ACC112 (cell line): ENCODE data around the gene PTAFR.

ENCODE experiments used
- H2AFZ ChIP-seq: fragments of 200-600 bp; sonication (generic); one replicate; pipeline ENCODE4 v1.6.0; 2017; ENCODE audit warnings: antibody characterized with exemption, low read length; ENCODE audit not compliant: unreplicated experiment
- H3K27ac ChIP-seq: fragments of 200-600 bp; sonication (generic); 2 replicates; pipeline ENCODE4 v1.5.1; 2014; ENCODE audit warnings: low read depth, mild to moderate bottlenecking, antibody characterized with exemption, low read length, moderate library complexity
- H3K27me3 ChIP-seq: fragments of 200-600 bp; sonication (generic); 2 replicates; pipeline ENCODE4 v1.6.1; 2014; ENCODE audit warnings: mild to moderate bottlenecking, antibody characterized with exemption, low read length, moderate library complexity, mixed read lengths; ENCODE audit not compliant: insufficient read depth
- H3K36me3 ChIP-seq: fragments of 200-600 bp; sonication (generic); 2 replicates; pipeline ENCODE4 v1.6.1; 2016; ENCODE audit warnings: mild to moderate bottlenecking, antibody characterized with exemption, low read length, moderate library complexity, mixed read lengths; ENCODE audit not compliant: insufficient read depth
- H3K4me1 ChIP-seq: fragments of 200-600 bp; sonication (generic); one replicate; pipeline ENCODE4 v1.6.1; 2016; ENCODE audit warnings: low read length, mixed read lengths; ENCODE audit not compliant: insufficient read depth, unreplicated experiment, control insufficient read depth
- H3K4me3 ChIP-seq: fragments of 200-600 bp; sonication (generic); 2 replicates; pipeline ENCODE4 v1.5.1; 2014; ENCODE audit warnings: mild to moderate bottlenecking, low read depth, low read length
- H3K79me2 ChIP-seq: fragments of 200-600 bp; sonication (generic); one replicate; pipeline ENCODE4 v1.6.0; 2016; ENCODE audit warnings: low read length; ENCODE audit not compliant: control insufficient read depth, unreplicated experiment, insufficient read depth

Gene PTAFR

GRCh38 chr1:28159243-28159642 is 17.2 kb downstream of the PTAFR start:
- Histone ChIP-seq H3K36me3 (no peaks in the 10 kb centered on the region), H3K4me1 (peaks cover 5% of the 10 kb centered on the region), H2AFZ (no peak overlapping the region), H3K27me3 (no peaks in the 10 kb centered on the region), H3K27ac (no peak overlapping the region), H3K4me3 (no peak overlapping the region), H3K79me2 (no peaks in the 10 kb centered on the region)

GRCh38 chr1:28157894-28158293 is 18.6 kb downstream of the PTAFR start:
- Histone ChIP-seq H3K79me2 (no peaks in the 10 kb centered on the region), H3K4me3 (no peak overlapping the region), H3K4me1 (peaks cover 10% of the 10 kb centered on the region), H2AFZ (no peak overlapping the region), H3K27ac (no peak overlapping the region), H3K36me3 (no peaks in the 10 kb centered on the region), H3K27me3 (no peaks in the 10 kb centered on the region)

- peaks cover 12% of the 10 kb centered on the region for H3K4me1 ChIP-seq
- H3K27ac ChIP-seq = no peak overlapping the region
- H3K79me2 ChIP-seq = no peaks in the 10 kb centered on the region
- no peaks in the 10 kb centered on the region for H3K27me3 ChIP-seq
- H3K36me3 ChIP-seq = no peaks in the 10 kb centered on the region
- no peak overlapping the region for H3K4me3 ChIP-seq
- H2AFZ ChIP-seq = no peak overlapping the region
Measured at GRCh38 chr1:28156821-28157220, 19.7 kb downstream of the PTAFR start.

- Histone ChIP-seq H3K4me3 (no peak overlapping the region), H3K27ac (no peak overlapping the region), H3K4me1 (peaks cover 9% of the 10 kb centered on the region), H3K27me3 (no peaks in the 10 kb centered on the region), H2AFZ (no peak overlapping the region), H3K36me3 (no peaks in the 10 kb centered on the region), H3K79me2 (no peaks in the 10 kb centered on the region)
Measured at GRCh38 chr1:28155628-28156027, 20.9 kb downstream of the PTAFR start.

GRCh38 chr1:28154078-28154594 is 22.4 kb downstream of the PTAFR start:
- H3K4me3 ChIP-seq = no peak overlapping the region
- H3K27me3 ChIP-seq = no peaks in the 10 kb centered on the region
- no peaks in the 10 kb centered on the region for H3K79me2 ChIP-seq
- no peaks in the 10 kb centered on the region for H3K36me3 ChIP-seq
- peaks cover 7% of the 10 kb centered on the region for H3K4me1 ChIP-seq
- no peak overlapping the region for H2AFZ ChIP-seq
- no peak overlapping the region for H3K27ac ChIP-seq

- Histone ChIP-seq H3K79me2 (no peaks in the 10 kb centered on the region), H3K36me3 (no peaks in the 10 kb centered on the region), H3K27me3 (no peaks in the 10 kb centered on the region), H3K4me3 (no peak overlapping the region), H2AFZ (no peak overlapping the region), H3K27ac (no peak overlapping the region), H3K4me1 (peaks cover 7% of the 10 kb centered on the region)
Measured at GRCh38 chr1:28150125-28150780, 26.2 kb downstream of the PTAFR start.

GRCh38 chr1:28148880-28149195 is 27.7 kb downstream of the PTAFR start:
- Histone ChIP-seq H3K79me2 (no peaks in the 10 kb centered on the region), H3K27ac (no peak overlapping the region), H3K4me1 (peaks cover 10% of the 10 kb centered on the region), H2AFZ (no peak overlapping the region), H3K36me3 (no peaks in the 10 kb centered on the region), H3K4me3 (no peak overlapping the region), H3K27me3 (no peaks in the 10 kb centered on the region)

- no peaks in the 10 kb centered on the region for H3K27me3 ChIP-seq
- H3K4me1 ChIP-seq = peaks cover 4% of the 10 kb centered on the region
- H2AFZ ChIP-seq = no peak overlapping the region
- H3K27ac ChIP-seq = no peak overlapping the region
- H3K36me3 ChIP-seq = no peaks in the 10 kb centered on the region
- no peaks in the 10 kb centered on the region for H3K79me2 ChIP-seq
- H3K4me3 ChIP-seq = no peak overlapping the region
Measured at GRCh38 chr1:28147264-28148094, 29.0 kb downstream of the PTAFR start.

- no peak overlapping the region for H3K27ac ChIP-seq
- H2AFZ ChIP-seq = no peak overlapping the region
- no peaks in the 10 kb centered on the region for H3K27me3 ChIP-seq
- no peak overlapping the region for H3K4me3 ChIP-seq
- no peaks in the 10 kb centered on the region for H3K79me2 ChIP-seq
- H3K36me3 ChIP-seq = no peaks in the 10 kb centered on the region
- peaks cover 4% of the 10 kb centered on the region for H3K4me1 ChIP-seq
Measured at GRCh38 chr1:28145728-28146127, 30.8 kb downstream of the PTAFR start.

- no peak overlapping the region for H2AFZ ChIP-seq
- H3K79me2 ChIP-seq = no peaks in the 10 kb centered on the region
- no peak overlapping the region for H3K4me3 ChIP-seq
- H3K4me1 ChIP-seq = peaks cover 4% of the 10 kb centered on the region
- H3K27me3 ChIP-seq = no peaks in the 10 kb centered on the region
- no peaks in the 10 kb centered on the region for H3K36me3 ChIP-seq
- H3K27ac ChIP-seq = no peak overlapping the region
Measured at GRCh38 chr1:28144203-28145135, 32.0 kb downstream of the PTAFR start.
